Measurements from ENCODE around the gene SLC22A1. TPM values are rescaled to one million over a fixed set of nuclear protein-coding genes. Genes with fewer than 3 reads are reported as not detected.

The SLC22A1 gene
- total and polyA plus RNA-seq, 12 donors, result 0.26 to 7.1 (median 1.7) TPM; not detected in 2

DNA sequence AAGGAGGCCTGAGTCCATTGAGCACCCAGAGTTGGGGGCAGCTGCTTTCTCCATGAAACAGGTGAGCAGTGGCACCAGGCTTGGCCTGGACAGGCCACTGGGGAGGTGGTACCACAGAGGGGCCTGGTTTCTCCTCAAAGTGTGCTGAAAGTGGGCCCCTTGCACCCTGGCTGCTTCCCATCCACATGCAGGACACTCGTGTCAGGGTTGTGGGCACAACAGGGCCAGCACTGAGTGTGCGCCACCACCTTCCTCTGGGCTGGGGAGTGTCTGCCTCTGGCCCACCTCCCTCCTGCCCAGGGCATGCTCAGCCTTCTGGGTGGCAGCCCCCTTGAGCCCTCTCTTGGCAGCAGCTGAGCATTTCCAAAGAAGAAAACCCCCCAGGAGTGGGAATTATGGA, 5.2 kb upstream of the SLC22A1 start:
- 96 to 100% (median 97%) methylated on average over 1 to 2 of the region's 2 CpGs; no CpG with 5 or more reads in 1 of the 4 donors for WGBS, 4 donors
- Histone ChIP-seq H3K27ac (no peak overlapping the region), H3K27me3 (no peaks in the 10 kb centered on the region), H3K4me1 (replicated peaks in 1 of 2) (no peaks in the 10 kb centered on the region), H3K9me3 (replicated peaks in 1 of 3) (no peaks in the 10 kb centered on the region), H3K36me3 (replicated peaks in 1 of 2) (no peaks in the 10 kb centered on the region), H3K4me3 (no peak overlapping the region)
- no peak for DNase-seq
- TF ChIP-seq POLR2A (IDR thresholded peaks at IDR 0.05), result no peak
- TF ChIP-seq, protein P1, sequence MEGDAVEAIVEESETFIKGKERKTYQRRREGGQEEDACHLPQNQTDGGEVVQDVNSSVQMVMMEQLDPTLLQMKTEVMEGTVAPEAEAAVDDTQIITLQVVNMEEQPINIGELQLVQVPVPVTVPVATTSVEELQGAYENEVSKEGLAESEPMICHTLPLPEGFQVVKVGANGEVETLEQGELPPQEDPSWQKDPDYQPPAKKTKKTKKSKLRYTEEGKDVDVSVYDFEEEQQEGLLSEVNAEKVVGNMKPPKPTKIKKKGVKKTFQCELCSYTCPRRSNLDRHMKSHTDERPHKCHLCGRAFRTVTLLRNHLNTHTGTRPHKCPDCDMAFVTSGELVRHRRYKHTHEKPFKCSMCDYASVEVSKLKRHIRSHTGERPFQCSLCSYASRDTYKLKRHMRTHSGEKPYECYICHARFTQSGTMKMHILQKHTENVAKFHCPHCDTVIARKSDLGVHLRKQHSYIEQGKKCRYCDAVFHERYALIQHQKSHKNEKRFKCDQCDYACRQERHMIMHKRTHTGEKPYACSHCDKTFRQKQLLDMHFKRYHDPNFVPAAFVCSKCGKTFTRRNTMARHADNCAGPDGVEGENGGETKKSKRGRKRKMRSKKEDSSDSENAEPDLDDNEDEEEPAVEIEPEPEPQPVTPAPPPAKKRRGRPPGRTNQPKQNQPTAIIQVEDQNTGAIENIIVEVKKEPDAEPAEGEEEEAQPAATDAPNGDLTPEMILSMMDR (IDR thresholded peaks at IDR 0.05), result no peak
- intact Hi-C loops (cut with DNase I), result no loop called here

DNA sequence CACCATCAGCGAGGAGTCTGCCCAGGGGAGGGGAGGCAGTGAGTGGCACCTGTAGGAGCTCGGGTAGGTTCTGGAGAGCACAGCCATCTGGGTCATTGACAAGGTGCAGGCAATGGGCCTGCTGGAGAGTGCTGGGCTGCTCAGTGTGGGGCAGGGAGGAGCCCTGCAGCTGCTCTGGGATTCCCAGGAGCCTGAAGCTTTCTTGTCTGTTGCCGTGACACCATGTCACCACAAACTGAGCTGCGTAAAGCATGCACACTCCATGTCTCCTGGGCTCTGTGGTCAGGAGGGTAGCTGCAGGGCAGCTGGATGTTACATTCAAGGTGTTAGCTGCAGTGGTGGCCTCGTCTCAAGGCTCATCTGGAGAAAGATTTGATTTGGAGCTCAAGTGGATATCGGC, 4.5 kb upstream of the SLC22A1 start:
- H3K27me3 ChIP-seq, result no peaks in the 10 kb centered on the region
- intact Hi-C loops (cut with DNase I), result no loop called here

DNA sequence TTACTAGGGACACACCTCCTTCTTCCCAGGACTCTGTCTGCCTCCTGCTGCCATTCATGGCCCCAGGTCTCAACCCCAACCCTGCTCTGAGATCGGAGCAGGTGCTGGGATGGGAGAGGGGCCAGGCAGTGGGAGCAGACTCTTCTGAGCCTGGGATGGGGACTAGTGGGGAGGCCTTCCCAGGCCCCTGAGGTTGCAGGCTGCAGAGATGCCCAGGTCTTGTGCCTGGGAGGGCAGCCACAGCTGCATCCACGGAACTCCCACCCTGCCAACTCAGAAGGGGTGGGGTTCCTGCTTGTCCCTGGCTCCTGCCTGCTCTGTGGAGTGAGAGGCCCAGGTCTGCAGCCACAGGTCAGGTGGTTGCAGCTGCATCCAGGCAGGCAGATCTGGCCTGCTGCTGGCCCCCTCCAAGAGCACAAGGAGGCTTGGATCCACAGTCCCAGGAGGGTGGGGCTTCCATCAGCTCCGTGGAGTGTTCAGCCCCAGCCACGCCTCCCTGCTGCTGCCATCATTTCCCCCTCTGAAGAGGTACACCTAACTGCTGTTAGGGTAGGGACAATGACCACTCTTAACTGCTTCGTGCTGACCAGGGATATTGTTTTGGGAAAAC, 2.9 kb upstream of the SLC22A1 start:
- intact Hi-C loops (cut with DNase I), result no loop called here
- Histone ChIP-seq H3K4me3 (no peak overlapping the region), H3K9me3 (replicated peaks in 1 of 3) (no peaks in the 10 kb centered on the region), H3K4me1 (replicated peaks in 1 of 2) (no peaks in the 10 kb centered on the region), H3K27me3 (no peaks in the 10 kb centered on the region), H3K36me3 (replicated peaks in 1 of 2) (no peaks in the 10 kb centered on the region), H3K27ac (no peak overlapping the region)
- no peak for DNase-seq
- TF ChIP-seq, protein P1 (IDR thresholded peaks at IDR 0.05), result no peak
- no peak for TF ChIP-seq POLR2A (IDR thresholded peaks at IDR 0.05)
- 89 to 100% (median 93%) methylated on average over 2 to 5 of the region's 5 CpGs for WGBS, 4 donors

More for the DNA sequence above, 4.5 kb upstream of the SLC22A1 start:
- TF ChIP-seq, protein P1 (IDR thresholded peaks at IDR 0.05), result no peak
- no peak for TF ChIP-seq POLR2A (IDR thresholded peaks at IDR 0.05)
- Histone ChIP-seq H3K4me3 (no peak overlapping the region), H3K36me3 (replicated peaks in 1 of 2) (no peaks in the 10 kb centered on the region), H3K4me1 (replicated peaks in 1 of 2) (no peaks in the 10 kb centered on the region), H3K27ac (no peak overlapping the region), H3K9me3 (replicated peaks in 1 of 3) (no peaks in the 10 kb centered on the region)
- no peak for DNase-seq
- 96 to 100% (median 99%) methylated on average over 4 to 6 of the region's 6 CpGs for WGBS, 4 donors

DNA sequence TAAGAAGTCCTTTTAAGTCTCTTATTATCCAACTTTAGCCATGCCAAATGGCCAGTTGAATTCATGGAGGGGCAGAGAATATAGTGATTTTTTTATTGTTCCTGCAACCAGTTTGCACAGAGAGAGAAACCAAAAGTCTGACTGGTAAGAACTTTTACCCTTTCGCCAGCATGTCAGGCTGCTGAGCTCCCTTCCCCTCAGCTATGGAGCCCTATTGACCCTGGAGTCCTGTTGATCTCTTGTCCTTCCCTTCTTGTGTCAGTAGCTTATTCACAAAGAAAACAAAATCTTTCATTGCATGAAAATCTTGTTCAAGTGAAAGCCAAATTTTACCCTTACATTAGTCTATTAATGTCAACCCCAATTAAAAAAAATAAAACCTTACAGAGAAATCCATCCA, 1.5 kb upstream of the SLC22A1 start:
- H3K4me1 ChIP-seq (replicated peaks in 1 of 2), result no peaks in the 10 kb centered on the region
- no peak for TF ChIP-seq POLR2A (IDR thresholded peaks at IDR 0.05)
- TF ChIP-seq, protein P1 (IDR thresholded peaks at IDR 0.05), result no peak
- no peaks in the 10 kb centered on the region for H3K36me3 ChIP-seq (replicated peaks in 1 of 2)
- intact Hi-C loops (cut with DNase I), result no loop called here
- 77 to 82% (median 80%) methylated on average over 1 of the region's 1 CpG for WGBS, 4 donors
- DNase-seq, result no peak
- H3K4me3 ChIP-seq, result no peak overlapping the region
- H3K27ac ChIP-seq, result no peak overlapping the region
- no peaks in the 10 kb centered on the region for H3K9me3 ChIP-seq (replicated peaks in 1 of 3)
- H3K27me3 ChIP-seq, result no peaks in the 10 kb centered on the region

Data from adrenal gland (tissue), 12 donors.